Neural cell (in vitro differentiated cells): Measurements from ENCODE around the gene PAXIP1. TPM values are rescaled to one million over a fixed set of nuclear protein-coding genes. Genes with fewer than 3 reads are reported as not detected.

Experiments used
- H2AFZ ChIP-seq: fragments of 200-600, 300-800 bp; sonication (generic), shearing (Covaris generic); 2 replicates; pipeline ENCODE4 v1.6.0; 2014; ENCODE audit warnings: low read depth, mild to moderate bottlenecking, antibody characterized with exemption, low read length, moderate library complexity
- H3F3A ChIP-seq: fragments of 200-600 bp; shearing (Covaris generic); 2 replicates; pipeline ENCODE4 v1.6.1; 2016; ENCODE audit warnings: mild to moderate bottlenecking, moderate library complexity, mixed read lengths, antibody characterized with exemption, low read length; ENCODE audit not compliant: insufficient read depth, poor library complexity, severe bottlenecking
- H3K27ac ChIP-seq: fragments of 200-600, 300-800 bp; sonication (generic), shearing (Covaris generic); 2 replicates; pipeline ENCODE4 v1.5.1; 2014; ENCODE audit warnings: mild to moderate bottlenecking, low read length, moderate library complexity
- H3K27me3 ChIP-seq: fragments of 300-800, 200-600 bp; sonication (generic), shearing (Covaris generic); 2 replicates; pipeline ENCODE4 v1.6.0; 2014; ENCODE audit warnings: mild to moderate bottlenecking, low read depth, low read length, moderate library complexity; ENCODE audit not compliant: insufficient read depth
- H3K36me3 ChIP-seq: fragments of 300-800, 200-600 bp; sonication (generic), shearing (Covaris generic); 2 replicates; pipeline ENCODE4 v1.5.1; 2014; ENCODE audit warnings: mild to moderate bottlenecking, antibody characterized with exemption, low read length, moderate library complexity; ENCODE audit not compliant: insufficient read depth
- H3K4me2 ChIP-seq: fragments of 300-800, 200-600 bp; sonication (generic), shearing (Covaris generic); 2 replicates; pipeline ENCODE4 v1.6.0; 2014; ENCODE audit warnings: mild to moderate bottlenecking, low read length
- H3K4me3 ChIP-seq: fragments of 300-800, 200-600 bp; sonication (generic), shearing (Covaris generic); 2 replicates; pipeline ENCODE4 v1.5.1; 2014; ENCODE audit warnings: mild to moderate bottlenecking, low read length, moderate library complexity
- H3K79me2 ChIP-seq: fragments of 200-600 bp; shearing (Covaris generic); replicated peaks from 2 replicates; pipeline ENCODE4 v1.6.0; 2014; ENCODE audit warnings: mild to moderate bottlenecking, low read length, moderate library complexity; ENCODE audit not compliant: insufficient read depth
- H3K9ac ChIP-seq: fragments of 300-800, 200-600 bp; sonication (generic), shearing (Covaris generic); 2 replicates; pipeline ENCODE4 v1.6.1; 2016; ENCODE audit warnings: mild to moderate bottlenecking, low read length, mixed read lengths
- H3K9me2 ChIP-seq: fragments of 200-600 bp; shearing (Covaris generic); 2 replicates; pipeline ENCODE4 v1.6.1; 2016; ENCODE audit warnings: mild to moderate bottlenecking, low read length, mixed read lengths; ENCODE audit not compliant: insufficient read depth
- H3K9me3 ChIP-seq: fragments of 200-600, 300-800 bp; sonication (generic), shearing (Covaris generic); 2 replicates; pipeline ENCODE4 v1.6.1; 2016; ENCODE audit warnings: mild to moderate bottlenecking, mixed run types, low read length, moderate library complexity, mixed read lengths
- H4K20me1 ChIP-seq: fragments of 200-600 bp; shearing (Covaris generic); 2 replicates; pipeline ENCODE4 v1.6.1; 2016; ENCODE audit warnings: mild to moderate bottlenecking, mixed run types; ENCODE audit not compliant: insufficient read depth
- EP300 ChIP-seq: fragments of 450-650 bp; conservative IDR thresholded peaks from 2 replicates; pipeline ENCODE4 v1.6.1; 2014; ENCODE audit warnings: antibody characterized with exemption, mild to moderate bottlenecking, moderate library complexity; ENCODE audit not compliant: poor library complexity, severe bottlenecking
- EZH2 ChIP-seq: fragments of 200-600, 300-800 bp; shearing (Covaris generic), sonication (generic); IDR thresholded peaks from 2 replicates; pipeline ENCODE4 v1.6.1; 2014; ENCODE audit warnings: antibody characterized with exemption, low read length, borderline replicate concordance, mild to moderate bottlenecking; ENCODE audit not compliant: insufficient read depth, poor library complexity, severe bottlenecking
- MXI1 ChIP-seq: fragments of 450-650 bp; conservative IDR thresholded peaks from 2 replicates; pipeline ENCODE4 v1.6.1; 2014; ENCODE audit warnings: antibody characterized with exemption, mild to moderate bottlenecking; ENCODE audit not compliant: poor library complexity, severe bottlenecking
- POLR2AphosphoS5 ChIP-seq: IDR thresholded peaks from 2 replicates; pipeline ENCODE4 v1.6.1; 2012
- RAD21 ChIP-seq: fragments of 450-650 bp; conservative IDR thresholded peaks from 2 replicates; pipeline ENCODE4 v1.6.1; 2014; ENCODE audit warnings: antibody characterized with exemption, mild to moderate bottlenecking, moderate library complexity
- SMC3 ChIP-seq: fragments of 450-650 bp; conservative IDR thresholded peaks from 2 replicates; pipeline ENCODE4 v1.6.1; 2014; ENCODE audit warnings: antibody characterized with exemption, mild to moderate bottlenecking, moderate library complexity; ENCODE audit not compliant: poor library complexity
- TAF1 ChIP-seq: IDR thresholded peaks from 2 replicates; pipeline ENCODE4 v1.6.1; 2012; ENCODE audit warnings: low read depth
- polyA minus RNA-seq: library from RNA; depleted of rRNA, polyadenylated mRNA; stranded (reverse); fragments of >200 nt; gene quantifications from 2 replicates; pipeline ENCODE4 v1.2.3, GENCODE V29; 2014
- polyA plus RNA-seq: library from polyadenylated mRNA; depleted of rRNA; stranded (reverse); fragments of >200 nt; gene quantifications from 2 replicates; pipeline ENCODE4 v1.2.3, GENCODE V29; 2014
- TF ChIP-seq, protein P1 (sequence below): IDR thresholded peaks from 2 replicates; pipeline ENCODE4 v1.6.1; 2012; ENCODE audit warnings: borderline replicate concordance
- TF ChIP-seq, protein P2 (sequence below): fragments of 450-650 bp; IDR thresholded peaks from 2 replicates; pipeline ENCODE4 v1.5.1; 2014; ENCODE audit warnings: antibody characterized with exemption, mild to moderate bottlenecking, moderate library complexity; ENCODE audit not compliant: poor library complexity, severe bottlenecking

The PAXIP1 gene, protein sequence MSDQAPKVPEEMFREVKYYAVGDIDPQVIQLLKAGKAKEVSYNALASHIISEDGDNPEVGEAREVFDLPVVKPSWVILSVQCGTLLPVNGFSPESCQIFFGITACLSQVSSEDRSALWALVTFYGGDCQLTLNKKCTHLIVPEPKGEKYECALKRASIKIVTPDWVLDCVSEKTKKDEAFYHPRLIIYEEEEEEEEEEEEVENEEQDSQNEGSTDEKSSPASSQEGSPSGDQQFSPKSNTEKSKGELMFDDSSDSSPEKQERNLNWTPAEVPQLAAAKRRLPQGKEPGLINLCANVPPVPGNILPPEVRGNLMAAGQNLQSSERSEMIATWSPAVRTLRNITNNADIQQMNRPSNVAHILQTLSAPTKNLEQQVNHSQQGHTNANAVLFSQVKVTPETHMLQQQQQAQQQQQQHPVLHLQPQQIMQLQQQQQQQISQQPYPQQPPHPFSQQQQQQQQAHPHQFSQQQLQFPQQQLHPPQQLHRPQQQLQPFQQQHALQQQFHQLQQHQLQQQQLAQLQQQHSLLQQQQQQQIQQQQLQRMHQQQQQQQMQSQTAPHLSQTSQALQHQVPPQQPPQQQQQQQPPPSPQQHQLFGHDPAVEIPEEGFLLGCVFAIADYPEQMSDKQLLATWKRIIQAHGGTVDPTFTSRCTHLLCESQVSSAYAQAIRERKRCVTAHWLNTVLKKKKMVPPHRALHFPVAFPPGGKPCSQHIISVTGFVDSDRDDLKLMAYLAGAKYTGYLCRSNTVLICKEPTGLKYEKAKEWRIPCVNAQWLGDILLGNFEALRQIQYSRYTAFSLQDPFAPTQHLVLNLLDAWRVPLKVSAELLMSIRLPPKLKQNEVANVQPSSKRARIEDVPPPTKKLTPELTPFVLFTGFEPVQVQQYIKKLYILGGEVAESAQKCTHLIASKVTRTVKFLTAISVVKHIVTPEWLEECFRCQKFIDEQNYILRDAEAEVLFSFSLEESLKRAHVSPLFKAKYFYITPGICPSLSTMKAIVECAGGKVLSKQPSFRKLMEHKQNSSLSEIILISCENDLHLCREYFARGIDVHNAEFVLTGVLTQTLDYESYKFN
- polyA plus RNA-seq: 14.4 and 17.4 TPM in 2 replicates
- 19.2 and 19.7 TPM in 2 replicates for polyA minus RNA-seq

DNA sequence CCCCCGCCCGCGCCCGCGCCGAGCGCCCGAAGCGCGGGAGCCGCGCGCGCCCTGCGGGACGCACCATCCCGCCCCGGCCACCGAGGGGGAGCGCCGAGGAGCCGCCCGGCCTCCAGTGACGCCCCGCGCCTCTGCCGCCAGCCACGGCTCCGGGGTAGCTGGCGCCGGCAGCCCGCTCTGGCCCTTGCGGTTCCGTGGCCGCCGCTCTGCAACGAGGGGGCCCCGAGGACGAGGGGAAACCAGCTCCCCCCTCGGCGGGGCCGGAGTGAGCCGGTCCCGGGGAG, at the start of gene PAXIP1:
Gene PAXIP1, minus strand, starts transcription at position 33 of the 284 bp plus-strand sequence. CDS start 195 bp downstream, outside the sequence.
- Histone ChIP-seq H2AFZ (peak within 1 kb of the TSS; percentile 88), H3K36me3 (peaks cover 3% of the 10 kb centered on the region), H3F3A (no peaks in the 10 kb centered on the region), H3K9me2 (no peaks in the 10 kb centered on the region), H3K9me3 (no peaks in the 10 kb centered on the region), H3K4me2 (peak within 1 kb of the TSS; percentile 91), H3K4me3 (peak within 1 kb of the TSS; percentile 99), H3K27ac (peak within 1 kb of the TSS; percentile 81), H3K27me3 (no peaks in the 10 kb centered on the region), H3K9ac (peak within 1 kb of the TSS; percentile 90), H4K20me1 (no peaks in the 10 kb centered on the region), H3K79me2 (peaks cover 21% of the 10 kb centered on the region)
- peak; percentile 65 for TF ChIP-seq EP300
- TF ChIP-seq, protein P1, sequence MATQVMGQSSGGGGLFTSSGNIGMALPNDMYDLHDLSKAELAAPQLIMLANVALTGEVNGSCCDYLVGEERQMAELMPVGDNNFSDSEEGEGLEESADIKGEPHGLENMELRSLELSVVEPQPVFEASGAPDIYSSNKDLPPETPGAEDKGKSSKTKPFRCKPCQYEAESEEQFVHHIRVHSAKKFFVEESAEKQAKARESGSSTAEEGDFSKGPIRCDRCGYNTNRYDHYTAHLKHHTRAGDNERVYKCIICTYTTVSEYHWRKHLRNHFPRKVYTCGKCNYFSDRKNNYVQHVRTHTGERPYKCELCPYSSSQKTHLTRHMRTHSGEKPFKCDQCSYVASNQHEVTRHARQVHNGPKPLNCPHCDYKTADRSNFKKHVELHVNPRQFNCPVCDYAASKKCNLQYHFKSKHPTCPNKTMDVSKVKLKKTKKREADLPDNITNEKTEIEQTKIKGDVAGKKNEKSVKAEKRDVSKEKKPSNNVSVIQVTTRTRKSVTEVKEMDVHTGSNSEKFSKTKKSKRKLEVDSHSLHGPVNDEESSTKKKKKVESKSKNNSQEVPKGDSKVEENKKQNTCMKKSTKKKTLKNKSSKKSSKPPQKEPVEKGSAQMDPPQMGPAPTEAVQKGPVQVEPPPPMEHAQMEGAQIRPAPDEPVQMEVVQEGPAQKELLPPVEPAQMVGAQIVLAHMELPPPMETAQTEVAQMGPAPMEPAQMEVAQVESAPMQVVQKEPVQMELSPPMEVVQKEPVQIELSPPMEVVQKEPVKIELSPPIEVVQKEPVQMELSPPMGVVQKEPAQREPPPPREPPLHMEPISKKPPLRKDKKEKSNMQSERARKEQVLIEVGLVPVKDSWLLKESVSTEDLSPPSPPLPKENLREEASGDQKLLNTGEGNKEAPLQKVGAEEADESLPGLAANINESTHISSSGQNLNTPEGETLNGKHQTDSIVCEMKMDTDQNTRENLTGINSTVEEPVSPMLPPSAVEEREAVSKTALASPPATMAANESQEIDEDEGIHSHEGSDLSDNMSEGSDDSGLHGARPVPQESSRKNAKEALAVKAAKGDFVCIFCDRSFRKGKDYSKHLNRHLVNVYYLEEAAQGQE: no peak
- TF ChIP-seq, protein P2, sequence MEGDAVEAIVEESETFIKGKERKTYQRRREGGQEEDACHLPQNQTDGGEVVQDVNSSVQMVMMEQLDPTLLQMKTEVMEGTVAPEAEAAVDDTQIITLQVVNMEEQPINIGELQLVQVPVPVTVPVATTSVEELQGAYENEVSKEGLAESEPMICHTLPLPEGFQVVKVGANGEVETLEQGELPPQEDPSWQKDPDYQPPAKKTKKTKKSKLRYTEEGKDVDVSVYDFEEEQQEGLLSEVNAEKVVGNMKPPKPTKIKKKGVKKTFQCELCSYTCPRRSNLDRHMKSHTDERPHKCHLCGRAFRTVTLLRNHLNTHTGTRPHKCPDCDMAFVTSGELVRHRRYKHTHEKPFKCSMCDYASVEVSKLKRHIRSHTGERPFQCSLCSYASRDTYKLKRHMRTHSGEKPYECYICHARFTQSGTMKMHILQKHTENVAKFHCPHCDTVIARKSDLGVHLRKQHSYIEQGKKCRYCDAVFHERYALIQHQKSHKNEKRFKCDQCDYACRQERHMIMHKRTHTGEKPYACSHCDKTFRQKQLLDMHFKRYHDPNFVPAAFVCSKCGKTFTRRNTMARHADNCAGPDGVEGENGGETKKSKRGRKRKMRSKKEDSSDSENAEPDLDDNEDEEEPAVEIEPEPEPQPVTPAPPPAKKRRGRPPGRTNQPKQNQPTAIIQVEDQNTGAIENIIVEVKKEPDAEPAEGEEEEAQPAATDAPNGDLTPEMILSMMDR: no peak
- no peak for TF ChIP-seq POLR2AphosphoS5
- no peak for TF ChIP-seq RAD21
- TF ChIP-seq TAF1: no peak
- no peak for TF ChIP-seq EZH2
- TF ChIP-seq MXI1: peak; percentile 1
- TF ChIP-seq SMC3: no peak

DNA sequence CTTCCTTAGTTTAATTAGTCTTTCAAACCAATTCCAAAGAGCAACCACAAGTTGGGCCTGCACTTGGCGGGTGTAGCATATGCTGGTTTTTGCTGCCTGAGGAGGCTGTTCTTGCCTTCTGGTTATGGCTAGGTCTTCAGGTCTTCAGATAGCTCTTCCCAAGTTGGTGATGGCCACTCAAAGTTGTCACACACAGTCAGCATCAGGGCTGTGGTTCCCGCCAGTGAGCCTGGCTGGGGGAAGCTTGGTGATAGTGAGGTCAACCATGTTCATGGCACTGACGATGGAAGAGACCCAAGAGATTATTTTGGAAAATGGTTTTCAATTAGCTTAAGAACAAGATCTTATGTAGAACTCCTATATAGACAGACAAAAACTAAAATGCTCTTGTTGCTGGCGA, 48.4 kb upstream of the PAXIP1 start:
- Histone ChIP-seq H3F3A (no peaks in the 10 kb centered on the region), H3K27ac (no peak overlapping the region), H3K79me2 (no peaks in the 10 kb centered on the region), H3K36me3 (no peaks in the 10 kb centered on the region), H3K9ac (no peak overlapping the region), H3K27me3 (no peaks in the 10 kb centered on the region), H3K9me2 (no peaks in the 10 kb centered on the region), H3K9me3 (no peaks in the 10 kb centered on the region), H4K20me1 (no peaks in the 10 kb centered on the region), H3K4me2 (no peak overlapping the region), H3K4me3 (no peak overlapping the region), H2AFZ (no peak overlapping the region)
- TF ChIP-seq SMC3 (no peak), TAF1 (no peak), POLR2AphosphoS5 (no peak), RAD21 (no peak)
- TF ChIP-seq, protein P2: no peak
